Activated CD8-positive, alpha-beta T cell treated with anti-CD3 and anti-CD28 coated beads for 36 hours (primary cell): ENCODE measurements around the gene ANKS1B. TPM values are rescaled to one million over a fixed set of nuclear protein-coding genes. Genes with fewer than 3 reads are reported as not detected.
"Not testable (repeated sequence)": the region's sequence is repeated elsewhere in the genome, so short reads cannot be mapped to it uniquely, and the experiment has no call there.

ENCODE experiments used
- ATAC-seq: fragments of 200-7000 bp; cut with Tn5 transposase; one replicate; pipeline ENCODE4 v1.10.0; 2021; ENCODE audit warnings: mild to moderate bottlenecking, moderate library complexity
- CTCF ChIA-PET: fragments of 350-600 bp; sonication (Branson Sonifier 250); formaldehyde crosslinking; loops from one replicate; lab custom pipeline; 2021; ENCODE audit warnings: antibody characterized with exemption; lab: Charles Lee
- POLR2A ChIA-PET: fragments of 350-600 bp; sonication (Branson Sonifier 250); formaldehyde crosslinking; loops from one replicate; lab custom pipeline; 2021; ENCODE audit warnings: antibody characterized with exemption; lab: Charles Lee
- DNase-seq: peaks from one replicate; pipeline ENCODE4 v3.0.0-alpha.2; 2020
- H3K27ac Mint-ChIP-seq: one replicate; pipeline ENCODE4 v1.8.0; 2021; ENCODE audit warnings: mild to moderate bottlenecking, mixed read lengths
- H3K27me3 Mint-ChIP-seq: one replicate; pipeline ENCODE4 v1.8.0; 2021; ENCODE audit warnings: mixed read lengths
- H3K36me3 Mint-ChIP-seq: one replicate; pipeline ENCODE4 v1.8.0; 2021; ENCODE audit warnings: low read depth, mixed read lengths
- H3K4me1 Mint-ChIP-seq: one replicate; pipeline ENCODE4 v1.8.0; 2021; ENCODE audit warnings: low read depth, mixed read lengths
- H3K4me3 Mint-ChIP-seq: one replicate; pipeline ENCODE4 v1.8.0; 2021; ENCODE audit warnings: mild to moderate bottlenecking, moderate library complexity, mixed read lengths
- H3K9me3 Mint-ChIP-seq: one replicate; pipeline ENCODE4 v1.8.0; 2021; ENCODE audit warnings: mixed read lengths
- intact Hi-C: fragments of 100-400 bp; cut with micrococcal nuclease; formaldehyde crosslinking; loops from one replicate; pipeline ENCODE4 v1.10.0; 2022
- total RNA-seq, 2 experiments: library from RNA; stranded (reverse); gene quantifications; one replicate each; pipeline ENCODE4 v1.2.3, GENCODE V29; 2021
- TF ChIP-seq, protein P1 (sequence below): fragments of 200-600 bp; IDR thresholded peaks from one replicate; pipeline ENCODE4 v1.8.0; 2022; ENCODE audit warnings: antibody characterized with exemption, mild to moderate bottlenecking

Gene ANKS1B
- total RNA-seq, 2 experiments from 2014 or later: 0.54 TPM; not detected in 1

DNA sequence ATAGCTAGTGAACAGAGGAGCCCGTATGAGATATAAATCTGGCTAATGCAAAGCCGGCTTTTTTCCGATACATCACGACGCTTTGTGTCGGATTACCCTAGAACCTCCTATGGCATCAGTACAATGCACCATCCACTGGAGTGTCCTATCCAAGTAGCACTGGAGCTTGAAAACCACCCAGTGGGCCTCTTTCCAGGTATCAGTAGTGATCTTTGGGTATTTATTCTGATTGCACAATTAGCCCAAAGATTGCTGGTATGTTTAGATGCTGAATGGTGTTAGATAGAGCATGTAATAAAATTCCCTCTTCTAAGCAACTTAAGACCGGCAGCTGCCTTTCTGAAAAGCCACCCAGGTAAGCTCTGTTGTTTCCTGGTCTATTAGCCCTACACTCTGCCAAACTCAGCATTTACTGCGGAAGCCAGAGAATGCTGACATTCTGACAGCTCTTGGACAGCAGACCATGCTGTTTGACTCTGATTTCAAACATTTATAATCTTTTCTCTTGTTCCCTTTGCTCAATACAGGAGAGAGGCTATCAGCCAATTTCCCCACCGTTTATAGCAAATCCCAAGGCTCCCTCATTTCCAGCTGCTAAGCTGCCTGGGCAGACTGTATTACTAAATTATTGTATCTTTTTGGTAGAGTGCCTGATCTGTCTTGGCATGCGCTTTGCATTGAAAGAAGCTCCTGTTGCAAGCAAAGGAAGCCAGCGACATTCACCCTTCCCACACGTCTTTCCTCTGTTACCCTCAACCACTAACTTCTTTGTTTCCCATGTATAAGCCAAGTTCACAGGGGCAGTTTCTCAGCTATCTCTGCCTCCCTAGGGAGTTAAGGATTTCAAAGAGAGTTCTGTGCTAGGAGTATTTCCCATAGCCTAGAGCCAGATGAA is 725.4 kb downstream of the ANKS1B start:
- ATAC-seq (no peak), DNase-seq (no peak)
- H3K9me3 Mint-ChIP-seq: peaks cover 5% of the 10 kb centered on the region
- H3K4me3 Mint-ChIP-seq: no peak overlapping the region
- intact Hi-C loops: no loop called here
- ChIA-PET CTCF (no interaction called here), POLR2A (no interaction called here)
- H3K36me3 Mint-ChIP-seq: no peaks in the 10 kb centered on the region
- no peaks in the 10 kb centered on the region for H3K4me1 Mint-ChIP-seq
- no peak overlapping the region for H3K27ac Mint-ChIP-seq
- no peaks in the 10 kb centered on the region for H3K27me3 Mint-ChIP-seq
- TF ChIP-seq, protein P1, sequence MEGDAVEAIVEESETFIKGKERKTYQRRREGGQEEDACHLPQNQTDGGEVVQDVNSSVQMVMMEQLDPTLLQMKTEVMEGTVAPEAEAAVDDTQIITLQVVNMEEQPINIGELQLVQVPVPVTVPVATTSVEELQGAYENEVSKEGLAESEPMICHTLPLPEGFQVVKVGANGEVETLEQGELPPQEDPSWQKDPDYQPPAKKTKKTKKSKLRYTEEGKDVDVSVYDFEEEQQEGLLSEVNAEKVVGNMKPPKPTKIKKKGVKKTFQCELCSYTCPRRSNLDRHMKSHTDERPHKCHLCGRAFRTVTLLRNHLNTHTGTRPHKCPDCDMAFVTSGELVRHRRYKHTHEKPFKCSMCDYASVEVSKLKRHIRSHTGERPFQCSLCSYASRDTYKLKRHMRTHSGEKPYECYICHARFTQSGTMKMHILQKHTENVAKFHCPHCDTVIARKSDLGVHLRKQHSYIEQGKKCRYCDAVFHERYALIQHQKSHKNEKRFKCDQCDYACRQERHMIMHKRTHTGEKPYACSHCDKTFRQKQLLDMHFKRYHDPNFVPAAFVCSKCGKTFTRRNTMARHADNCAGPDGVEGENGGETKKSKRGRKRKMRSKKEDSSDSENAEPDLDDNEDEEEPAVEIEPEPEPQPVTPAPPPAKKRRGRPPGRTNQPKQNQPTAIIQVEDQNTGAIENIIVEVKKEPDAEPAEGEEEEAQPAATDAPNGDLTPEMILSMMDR: no peak

DNA sequence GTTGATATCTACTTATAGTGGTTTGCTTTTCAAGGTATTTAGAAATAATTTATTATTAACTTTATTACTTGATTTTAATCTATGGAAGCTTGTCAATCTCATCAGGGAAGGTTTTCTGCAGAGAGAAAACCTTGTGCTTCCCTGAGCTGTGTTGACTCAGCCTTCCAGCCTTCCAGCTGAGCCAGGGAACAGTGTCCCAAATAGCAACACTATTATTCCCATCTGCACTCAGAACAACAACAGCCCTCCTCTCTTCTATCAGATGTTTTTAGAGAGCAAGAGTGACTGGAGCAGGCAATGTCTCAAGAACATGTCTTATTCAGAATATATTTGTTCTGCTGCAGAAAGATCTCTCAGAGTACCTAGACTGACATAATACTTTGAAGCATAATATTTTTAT is 727.1 kb downstream of the ANKS1B start:
- Mint-ChIP-seq H3K4me1 (no peaks in the 10 kb centered on the region), H3K36me3 (no peaks in the 10 kb centered on the region), H3K4me3 (no peak overlapping the region), H3K9me3 (peaks cover 2% of the 10 kb centered on the region), H3K27me3 (no peaks in the 10 kb centered on the region), H3K27ac (no peak overlapping the region)
- TF ChIP-seq, protein P1: no peak
- POLR2A ChIA-PET: no interaction called here
- no peak for ATAC-seq
- intact Hi-C loops: no loop called here
- no peak for DNase-seq
- CTCF ChIA-PET: no interaction called here

DNA sequence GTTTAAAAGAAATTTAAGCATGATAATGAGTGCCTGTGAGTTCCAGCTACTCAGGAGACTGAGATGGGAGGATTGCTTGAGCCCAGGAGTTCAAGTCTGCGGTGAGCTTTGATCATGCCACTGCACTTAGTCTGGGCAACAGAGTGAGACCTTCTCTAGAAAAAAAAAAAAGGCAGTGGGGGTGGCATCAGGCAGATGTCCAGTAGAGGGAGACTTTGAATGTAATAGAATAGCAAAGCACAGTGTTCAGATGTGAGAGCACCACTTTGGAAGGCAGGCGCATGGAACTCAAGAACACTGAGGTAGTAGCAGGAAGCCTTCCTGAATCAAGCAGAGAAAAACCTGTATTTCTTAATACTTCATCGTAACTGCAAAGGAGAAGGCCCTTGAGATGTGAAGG is 731.7 kb downstream of the ANKS1B start:
- no peaks in the 10 kb centered on the region for H3K36me3 Mint-ChIP-seq
- peaks cover 2% of the 10 kb centered on the region for H3K9me3 Mint-ChIP-seq
- ATAC-seq: no peak
- ChIA-PET POLR2A (no interaction called here), CTCF (no interaction called here)
- TF ChIP-seq, protein P1: no peak
- no peak overlapping the region for H3K27ac Mint-ChIP-seq
- no peaks in the 10 kb centered on the region for H3K4me1 Mint-ChIP-seq
- H3K27me3 Mint-ChIP-seq: no peaks in the 10 kb centered on the region
- intact Hi-C loops: no loop called here
- no peak for DNase-seq
- H3K4me3 Mint-ChIP-seq: no peak overlapping the region

DNA sequence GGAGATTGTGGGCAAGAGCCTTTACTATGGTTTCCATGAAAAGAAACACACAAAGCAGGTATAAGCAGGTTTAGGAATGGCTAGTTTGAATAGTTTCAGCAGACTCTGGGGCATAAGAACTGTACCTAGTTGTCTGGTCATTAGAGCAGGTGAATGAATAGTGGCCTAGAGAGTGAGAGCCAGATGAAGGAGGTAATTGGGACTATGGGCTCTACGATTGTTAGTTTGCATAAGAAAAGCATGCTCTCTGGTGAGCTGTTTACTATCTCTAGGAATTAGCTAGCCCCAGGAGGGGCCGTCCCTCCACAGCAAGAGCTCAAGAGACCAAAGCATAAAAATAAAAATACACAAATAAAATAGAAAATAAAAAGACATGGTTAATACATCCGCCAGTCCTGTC is 734.6 kb downstream of the ANKS1B start:
- DNase-seq (no peak), ATAC-seq (no peak)
- TF ChIP-seq, protein P1: no peak
- Mint-ChIP-seq H3K36me3 (no peaks in the 10 kb centered on the region), H3K27me3 (no peaks in the 10 kb centered on the region), H3K4me3 (no peak overlapping the region), H3K4me1 (no peaks in the 10 kb centered on the region), H3K9me3 (no peaks in the 10 kb centered on the region), H3K27ac (no peak overlapping the region)
- ChIA-PET CTCF (no interaction called here), POLR2A (no interaction called here)
- intact Hi-C loops: no loop called here

DNA sequence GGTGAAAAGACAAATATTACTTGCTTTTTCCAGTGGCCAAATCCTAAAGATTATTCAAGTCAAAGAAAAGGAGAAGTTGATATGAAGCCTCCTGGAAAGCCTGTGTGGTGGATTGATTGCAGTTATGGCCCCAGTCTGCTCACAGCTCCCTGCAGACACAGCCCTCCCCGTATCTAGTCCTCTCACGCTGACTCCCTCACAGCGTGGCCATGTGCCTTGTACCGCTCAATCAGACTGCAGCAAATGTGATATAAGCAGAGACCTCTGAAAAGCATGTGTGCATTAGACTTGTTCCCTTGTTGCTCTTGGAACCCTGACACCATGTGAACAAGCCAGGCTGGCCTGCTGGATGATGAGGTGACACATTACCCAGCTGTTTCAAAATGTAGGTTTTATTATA is 735.2 kb downstream of the ANKS1B start:
- DNase-seq: no peak
- Mint-ChIP-seq H3K4me1 (no peaks in the 10 kb centered on the region), H3K9me3 (no peaks in the 10 kb centered on the region), H3K36me3 (no peaks in the 10 kb centered on the region), H3K4me3 (no peak overlapping the region), H3K27me3 (no peaks in the 10 kb centered on the region), H3K27ac (no peak overlapping the region)
- no peak for ATAC-seq
- POLR2A ChIA-PET: no interaction called here
- TF ChIP-seq, protein P1: no peak
- CTCF ChIA-PET: no interaction called here
- intact Hi-C loops: no loop called here

DNA sequence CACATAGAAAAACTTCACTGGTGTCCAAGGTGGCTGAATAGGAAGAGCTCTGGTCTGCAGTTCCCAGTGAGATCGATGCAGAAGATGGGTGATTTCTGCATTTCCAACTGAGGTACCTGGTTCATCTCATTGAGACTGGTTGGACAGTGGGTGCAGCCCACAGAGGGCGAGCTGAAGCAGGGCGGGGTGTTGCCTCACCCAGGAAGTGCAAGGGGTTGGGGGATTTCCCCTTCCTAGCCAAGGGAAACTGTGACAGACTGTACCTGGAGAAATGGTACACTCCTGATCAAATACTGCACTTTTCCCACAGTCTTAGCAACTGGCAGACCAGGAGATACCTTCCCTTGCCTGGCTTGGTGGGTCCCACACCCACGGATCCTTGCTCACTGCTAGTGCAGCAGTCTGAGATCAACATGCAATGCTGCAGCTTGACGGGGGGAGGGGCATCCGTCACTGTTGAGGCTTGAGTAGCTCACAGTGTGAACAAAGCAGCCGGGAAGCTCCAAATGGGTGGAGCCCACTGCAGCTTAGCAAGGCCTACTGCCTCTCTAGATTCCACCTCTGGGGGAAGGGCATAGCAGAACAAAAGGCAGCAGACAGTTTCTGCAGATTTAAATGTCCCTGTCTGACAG is 746.7 kb downstream of the ANKS1B start:
- peak; percentile 5 for DNase-seq
- intact Hi-C loops, H3K4me3 Mint-ChIP-seq, H3K27ac Mint-ChIP-seq, ATAC-seq, POLR2A ChIA-PET, H3K27me3 Mint-ChIP-seq, H3K4me1 Mint-ChIP-seq, H3K36me3 Mint-ChIP-seq, CTCF ChIA-PET: not testable (repeated sequence)
- peaks cover 11% of the 10 kb centered on the region for H3K9me3 Mint-ChIP-seq
